ENCODE data around the gene GRIN2A.
"Not testable (repeated sequence)": the region's sequence is repeated elsewhere in the genome, so short reads cannot be mapped to it uniquely, and the experiment has no call there.

Gene GRIN2A

GRCh38 chr16:9917691-9918090 lies 264.5 kb downstream of the GRIN2A start:
- DNase-seq (ENCODE audit: low read depth in 2 of 2), result no peak

- DNase-seq (ENCODE audit: low read depth in 2 of 2), result no peak
These were observed 268.5 kb downstream of the GRIN2A start for GRCh38 chr16:9913604-9914326.

- no peak for DNase-seq (ENCODE audit: low read depth in 2 of 2)
These were observed 270.2 kb downstream of the GRIN2A start for GRCh38 chr16:9911989-9912388.

GRCh38 chr16:9911231-9911630 lies 271.0 kb downstream of the GRIN2A start:
- no peak for DNase-seq (ENCODE audit: low read depth in 2 of 2)

GRCh38 chr16:9909072-9909825 lies 273.0 kb downstream of the GRIN2A start:
- no peak for DNase-seq (ENCODE audit: low read depth in 2 of 2)

- DNase-seq (ENCODE audit: low read depth in 2 of 2), result no peak
These were observed 273.6 kb downstream of the GRIN2A start for GRCh38 chr16:9908613-9909012.

- DNase-seq (ENCODE audit: low read depth in 2 of 2), result no peak
These were observed 274.5 kb downstream of the GRIN2A start for GRCh38 chr16:9907752-9908151.

- DNase-seq (ENCODE audit: low read depth in 2 of 2), result no peak
These were observed 276.0 kb downstream of the GRIN2A start for GRCh38 chr16:9906218-9906617.

- DNase-seq (ENCODE audit: low read depth in 2 of 2), result no peak
These were observed 277.7 kb downstream of the GRIN2A start for GRCh38 chr16:9904526-9904925.

GRCh38 chr16:9900576-9900975 lies 281.7 kb downstream of the GRIN2A start:
- DNase-seq (ENCODE audit: low read depth in 2 of 2), result no peak

- no peak for DNase-seq (ENCODE audit: low read depth in 2 of 2)
These were observed 283.7 kb downstream of the GRIN2A start for GRCh38 chr16:9898555-9898954.

GRCh38 chr16:9898124-9898523 lies 284.1 kb downstream of the GRIN2A start:
- DNase-seq (ENCODE audit: low read depth in 2 of 2), result no peak

GRCh38 chr16:9895817-9896216 lies 286.4 kb downstream of the GRIN2A start:
- DNase-seq (ENCODE audit: low read depth in 2 of 2), result no peak

- no peak for DNase-seq (ENCODE audit: low read depth in 2 of 2)
These were observed 296.4 kb downstream of the GRIN2A start for GRCh38 chr16:9885876-9886275.

- no peak for DNase-seq (ENCODE audit: low read depth in 2 of 2)
These were observed 296.8 kb downstream of the GRIN2A start for GRCh38 chr16:9885467-9885866.

GRCh38 chr16:9875981-9876380 lies 306.2 kb downstream of the GRIN2A start:
- not testable (repeated sequence) for DNase-seq (ENCODE audit: low read depth in 2 of 2)

GRCh38 chr16:9874219-9874618 lies 308.0 kb downstream of the GRIN2A start:
- no peak for DNase-seq (ENCODE audit: low read depth in 2 of 2)

GRCh38 chr16:9870962-9871361 lies 311.3 kb downstream of the GRIN2A start:
- no peak for DNase-seq (ENCODE audit: low read depth in 2 of 2)

GRCh38 chr16:9869776-9870175 lies 312.5 kb downstream of the GRIN2A start:
- no peak for DNase-seq (ENCODE audit: low read depth in 2 of 2)

GRCh38 chr16:9868606-9869149 lies 313.6 kb downstream of the GRIN2A start:
- no peak for DNase-seq (ENCODE audit: low read depth in 2 of 2)

- DNase-seq (ENCODE audit: low read depth in 2 of 2), result no peak
These were observed 315.1 kb downstream of the GRIN2A start for GRCh38 chr16:9867176-9867575.

GRCh38 chr16:9864461-9864860 lies 317.8 kb downstream of the GRIN2A start:
- DNase-seq (ENCODE audit: low read depth in 2 of 2), result no peak

- no peak for DNase-seq (ENCODE audit: low read depth in 2 of 2)
These were observed 319.9 kb downstream of the GRIN2A start for GRCh38 chr16:9862327-9862726.
